Astrocyte (in vitro differentiated cells and primary cell): Measurements from ENCODE around the gene CFHR3.

Experiments used
- EZH2 ChIP-seq: IDR thresholded peaks from 2 replicates; pipeline ENCODE4 v1.6.1; 2012; ENCODE audit warnings: mild to moderate bottlenecking, low read length, inconsistent platforms; ENCODE audit not compliant: insufficient read depth
- TF ChIP-seq, protein P1 (sequence below): IDR thresholded peaks from 2 replicates; pipeline ENCODE4 v1.5.1; 2011; ENCODE audit warnings: low read depth, mild to moderate bottlenecking, inconsistent platforms, low read length, moderate library complexity; ENCODE audit not compliant: insufficient read depth

DNA sequence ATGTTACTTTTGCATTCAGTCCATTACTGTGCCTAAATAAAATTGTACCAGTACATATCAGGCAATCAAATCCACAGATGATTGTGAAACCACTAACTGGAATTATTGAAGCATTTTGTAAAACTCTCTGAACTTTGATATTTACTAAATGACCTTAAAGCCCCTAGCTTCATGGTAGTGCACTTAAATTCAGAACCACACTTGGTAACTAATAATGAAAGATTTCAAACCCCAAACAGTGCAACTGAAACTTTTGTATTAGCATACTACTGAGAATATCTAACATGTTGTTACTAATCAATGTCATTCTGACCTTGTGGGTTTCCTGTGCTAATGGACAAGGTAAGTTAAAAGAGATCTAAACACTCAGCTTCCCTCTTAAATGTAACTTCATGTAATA, at the start of gene CFHR3:
- TF ChIP-seq, protein P1, sequence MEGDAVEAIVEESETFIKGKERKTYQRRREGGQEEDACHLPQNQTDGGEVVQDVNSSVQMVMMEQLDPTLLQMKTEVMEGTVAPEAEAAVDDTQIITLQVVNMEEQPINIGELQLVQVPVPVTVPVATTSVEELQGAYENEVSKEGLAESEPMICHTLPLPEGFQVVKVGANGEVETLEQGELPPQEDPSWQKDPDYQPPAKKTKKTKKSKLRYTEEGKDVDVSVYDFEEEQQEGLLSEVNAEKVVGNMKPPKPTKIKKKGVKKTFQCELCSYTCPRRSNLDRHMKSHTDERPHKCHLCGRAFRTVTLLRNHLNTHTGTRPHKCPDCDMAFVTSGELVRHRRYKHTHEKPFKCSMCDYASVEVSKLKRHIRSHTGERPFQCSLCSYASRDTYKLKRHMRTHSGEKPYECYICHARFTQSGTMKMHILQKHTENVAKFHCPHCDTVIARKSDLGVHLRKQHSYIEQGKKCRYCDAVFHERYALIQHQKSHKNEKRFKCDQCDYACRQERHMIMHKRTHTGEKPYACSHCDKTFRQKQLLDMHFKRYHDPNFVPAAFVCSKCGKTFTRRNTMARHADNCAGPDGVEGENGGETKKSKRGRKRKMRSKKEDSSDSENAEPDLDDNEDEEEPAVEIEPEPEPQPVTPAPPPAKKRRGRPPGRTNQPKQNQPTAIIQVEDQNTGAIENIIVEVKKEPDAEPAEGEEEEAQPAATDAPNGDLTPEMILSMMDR = no peak
- TF ChIP-seq EZH2 = no peak
